PFSK-1 (cell line): ENCODE measurements around the gene SIDT2.

Experiments
- POLR2AphosphoS5 ChIP-seq: IDR thresholded peaks from 2 replicates; pipeline ENCODE4 v1.6.1; 2012; ENCODE audit warnings: low read depth, mild to moderate bottlenecking, control low read depth, low read length, moderate library complexity
- SIN3A ChIP-seq: IDR thresholded peaks from 2 replicates; pipeline ENCODE4 v1.6.1; 2012; ENCODE audit warnings: mild to moderate bottlenecking, low read length, moderate library complexity, borderline replicate concordance; ENCODE audit not compliant: insufficient read depth
- TAF1 ChIP-seq: IDR thresholded peaks from 2 replicates; pipeline ENCODE4 v1.6.1; 2012; ENCODE audit warnings: low read length, control low read depth, borderline replicate concordance; ENCODE audit not compliant: insufficient read depth
- TF ChIP-seq, protein P1 (sequence below), 2 experiments: IDR thresholded peaks; 2 replicates each; pipeline versions ENCODE4 v1.6.1 to v1.8.0; 2011 to 2012; ENCODE audit warnings: low read depth in 2 of 2, low read length in 2 of 2, control low read depth in 1 of 2, inconsistent platforms in 1 of 2, mild to moderate bottlenecking in 1 of 2, moderate library complexity in 1 of 2; ENCODE audit not compliant: insufficient read depth in 1 of 2

- TF ChIP-seq, protein P1, sequence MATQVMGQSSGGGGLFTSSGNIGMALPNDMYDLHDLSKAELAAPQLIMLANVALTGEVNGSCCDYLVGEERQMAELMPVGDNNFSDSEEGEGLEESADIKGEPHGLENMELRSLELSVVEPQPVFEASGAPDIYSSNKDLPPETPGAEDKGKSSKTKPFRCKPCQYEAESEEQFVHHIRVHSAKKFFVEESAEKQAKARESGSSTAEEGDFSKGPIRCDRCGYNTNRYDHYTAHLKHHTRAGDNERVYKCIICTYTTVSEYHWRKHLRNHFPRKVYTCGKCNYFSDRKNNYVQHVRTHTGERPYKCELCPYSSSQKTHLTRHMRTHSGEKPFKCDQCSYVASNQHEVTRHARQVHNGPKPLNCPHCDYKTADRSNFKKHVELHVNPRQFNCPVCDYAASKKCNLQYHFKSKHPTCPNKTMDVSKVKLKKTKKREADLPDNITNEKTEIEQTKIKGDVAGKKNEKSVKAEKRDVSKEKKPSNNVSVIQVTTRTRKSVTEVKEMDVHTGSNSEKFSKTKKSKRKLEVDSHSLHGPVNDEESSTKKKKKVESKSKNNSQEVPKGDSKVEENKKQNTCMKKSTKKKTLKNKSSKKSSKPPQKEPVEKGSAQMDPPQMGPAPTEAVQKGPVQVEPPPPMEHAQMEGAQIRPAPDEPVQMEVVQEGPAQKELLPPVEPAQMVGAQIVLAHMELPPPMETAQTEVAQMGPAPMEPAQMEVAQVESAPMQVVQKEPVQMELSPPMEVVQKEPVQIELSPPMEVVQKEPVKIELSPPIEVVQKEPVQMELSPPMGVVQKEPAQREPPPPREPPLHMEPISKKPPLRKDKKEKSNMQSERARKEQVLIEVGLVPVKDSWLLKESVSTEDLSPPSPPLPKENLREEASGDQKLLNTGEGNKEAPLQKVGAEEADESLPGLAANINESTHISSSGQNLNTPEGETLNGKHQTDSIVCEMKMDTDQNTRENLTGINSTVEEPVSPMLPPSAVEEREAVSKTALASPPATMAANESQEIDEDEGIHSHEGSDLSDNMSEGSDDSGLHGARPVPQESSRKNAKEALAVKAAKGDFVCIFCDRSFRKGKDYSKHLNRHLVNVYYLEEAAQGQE (IDR thresholded peaks at IDR 0.05; ENCODE audit: insufficient read depth in 1 of 2, low read depth in 2 of 2, low read length in 2 of 2): 0 out of 4 replicates have a peak, but pooled peaks of 1 of the 2 experiments have one; percentile 40
- TF ChIP-seq SIN3A (peak; percentile 92; the same call in 1 of the 2 replicates), POLR2AphosphoS5 (peak; percentile 61; the same call in 1 of the 2 replicates), TAF1 (0 out of 2 replicates have a peak, but pooled peaks have one; percentile 48)
Measured at GRCh38 chr11:117231842-117232091, 53.2 kb downstream of the SIDT2 start, which contains the start of gene PCSK7.
